GM18507 (cell line): ENCODE results near the gene KSR1.
A peak's percentile ranks its signal among the peaks of the same experiment; 100 is the strongest.

Source experiments
- DNase-seq: peaks from one replicate; pipeline ENCODE4 v3.0.0; 2011; ENCODE audit warnings: low read depth; ENCODE audit not compliant: insufficient read length; ENCODE audit errors: extremely low spot score
- FAIRE-seq: peaks from 2 replicates; lab custom pipeline; 2011; peaks lifted over from hg19 to GRCh38; lab: Jason Lieb, UNC

The KSR1 gene

GRCh38 chr17:27525316-27525715, 69.1 kb downstream of the KSR1 start:
- no peak for FAIRE-seq
- DNase-seq: no peak

GRCh38 chr17:27525836-27526603, 69.8 kb downstream of the KSR1 start:
- FAIRE-seq: no peak
- DNase-seq: no peak

- FAIRE-seq (peak; percentile 86), DNase-seq (no peak)
These were observed 70.4 kb downstream of the KSR1 start for GRCh38 chr17:27526604-27527002.

- FAIRE-seq: peak; percentile 35
- no peak for DNase-seq
These were observed 73.1 kb downstream of the KSR1 start for GRCh38 chr17:27529230-27529796.

GRCh38 chr17:27530764-27531391, 74.6 kb downstream of the KSR1 start:
- FAIRE-seq (peak; percentile 53), DNase-seq (no peak)

GRCh38 chr17:27531469-27531961, 75.3 kb downstream of the KSR1 start:
- no peak for FAIRE-seq
- DNase-seq: no peak

- FAIRE-seq (no peak), DNase-seq (no peak)
These were observed 76.3 kb downstream of the KSR1 start for GRCh38 chr17:27532269-27533263.

GRCh38 chr17:27533874-27534815, 77.9 kb downstream of the KSR1 start:
- FAIRE-seq: no peak
- no peak for DNase-seq

- no peak for DNase-seq
- FAIRE-seq: no peak
These were observed 79.1 kb downstream of the KSR1 start for GRCh38 chr17:27535178-27535928.

GRCh38 chr17:27535975-27536374, 79.7 kb downstream of the KSR1 start:
- DNase-seq (no peak), FAIRE-seq (no peak)

- FAIRE-seq (no peak), DNase-seq (no peak)
These were observed 80.5 kb downstream of the KSR1 start for GRCh38 chr17:27536781-27537180.

GRCh38 chr17:27538156-27538955, 82.1 kb downstream of the KSR1 start:
- FAIRE-seq (no peak), DNase-seq (no peak)

GRCh38 chr17:27539152-27539551, 82.9 kb downstream of the KSR1 start:
- DNase-seq (no peak), FAIRE-seq (no peak)

GRCh38 chr17:27539794-27540317, 83.6 kb downstream of the KSR1 start:
- FAIRE-seq (no peak), DNase-seq (no peak)

- no peak for FAIRE-seq
- no peak for DNase-seq
These were observed 84.3 kb downstream of the KSR1 start for GRCh38 chr17:27540318-27541101.
